NCI-H524 treated with DMSO at 0.1 percent for 48 hours (cell line): ENCODE results near the gene ST7.
"Not testable (repeated sequence)": the region's sequence is repeated elsewhere in the genome, so short reads cannot be mapped to it uniquely, and the experiment has no call there.

Experiments used
- DNase-seq: peaks from one replicate; lab custom pipeline; 2025; lab: John Stamatoyannopoulos, UW

Gene ST7

DNA sequence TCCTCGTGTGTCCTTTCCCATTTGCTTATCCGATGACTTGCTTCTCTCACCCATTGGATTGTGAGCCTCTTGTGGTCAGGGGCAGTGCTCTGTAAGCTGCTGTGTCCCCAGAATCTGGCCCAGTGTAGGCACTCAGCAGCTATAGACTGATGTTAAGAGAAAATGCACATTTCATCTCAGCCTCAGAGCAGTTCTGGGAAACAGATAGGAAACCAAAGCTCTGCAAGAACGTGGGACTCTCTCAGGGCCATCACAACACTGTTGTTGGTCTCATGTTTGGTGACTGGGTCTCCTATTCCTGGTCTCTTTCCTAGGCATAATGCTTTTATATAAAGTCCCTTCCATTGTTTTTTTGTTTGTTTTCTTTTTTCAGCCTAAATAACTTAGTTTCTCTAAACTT is 141.2 kb downstream of the ST7 start:
- no peak for DNase-seq

DNA sequence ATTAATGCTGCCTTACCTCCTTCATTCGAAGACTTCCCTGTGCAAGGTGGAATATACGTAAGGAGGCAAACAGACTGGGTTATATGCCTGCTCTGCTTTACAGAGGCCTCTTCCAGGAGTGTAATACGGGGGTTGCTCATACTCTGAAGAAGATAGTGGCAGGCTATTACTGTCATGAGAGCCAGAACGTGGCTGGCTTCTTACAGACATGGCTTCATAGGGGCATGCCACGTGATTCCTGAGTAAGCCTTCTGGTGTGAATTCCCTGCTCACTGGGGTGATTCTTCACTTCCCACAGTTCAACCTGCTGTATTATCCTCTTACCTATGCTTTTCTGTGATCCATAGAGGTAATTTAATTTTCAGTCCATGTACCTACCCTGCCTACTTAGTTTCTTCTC is 141.8 kb downstream of the ST7 start:
- DNase-seq = no peak

- DNase-seq = no peak
These were observed 143.0 kb downstream of the ST7 start for GRCh38 chr7:117096330-117096729.

DNA sequence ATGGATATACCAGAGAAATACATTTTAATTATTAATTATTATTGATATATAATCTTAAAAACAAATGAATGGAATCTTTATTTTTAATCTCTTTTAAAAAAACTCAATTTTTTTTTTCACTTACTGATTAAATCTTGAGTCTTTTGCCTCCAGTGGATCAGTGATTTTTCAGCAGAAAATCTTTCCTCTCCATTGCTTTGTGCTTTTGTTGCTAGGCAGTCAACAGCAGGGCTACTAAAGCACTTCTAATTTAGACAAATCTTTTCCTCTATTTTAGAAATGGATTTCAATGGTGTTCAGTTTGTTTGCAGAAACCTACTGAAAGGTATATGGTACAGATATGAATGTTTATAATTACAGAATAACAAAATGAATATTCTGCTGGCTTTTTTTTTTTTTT is 143.6 kb downstream of the ST7 start:
- DNase-seq = no peak

GRCh38 chr7:117097860-117098259 is 144.6 kb downstream of the ST7 start:
- no peak for DNase-seq

GRCh38 chr7:117098457-117098856 is 145.2 kb downstream of the ST7 start:
- no peak for DNase-seq

DNA sequence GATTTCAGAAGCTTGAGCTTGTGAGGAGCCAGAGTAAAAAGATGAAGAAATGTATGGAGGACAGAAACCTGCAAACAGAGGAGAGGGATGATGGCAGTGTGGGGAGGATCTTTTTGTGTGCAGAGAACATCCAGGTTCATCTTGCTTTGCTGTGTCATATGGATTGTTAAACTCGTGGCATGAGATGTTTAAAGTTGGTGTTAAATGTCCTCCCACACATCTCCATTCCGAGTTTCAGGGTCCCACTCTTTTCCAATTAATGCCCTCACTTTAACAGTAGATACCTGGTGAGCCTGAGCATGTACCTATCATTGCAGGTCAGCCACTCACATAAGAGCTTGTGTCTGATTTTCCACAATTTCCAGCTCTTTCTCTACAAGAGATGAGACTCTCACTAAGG is 147.7 kb downstream of the ST7 start:
- DNase-seq = no peak

DNA sequence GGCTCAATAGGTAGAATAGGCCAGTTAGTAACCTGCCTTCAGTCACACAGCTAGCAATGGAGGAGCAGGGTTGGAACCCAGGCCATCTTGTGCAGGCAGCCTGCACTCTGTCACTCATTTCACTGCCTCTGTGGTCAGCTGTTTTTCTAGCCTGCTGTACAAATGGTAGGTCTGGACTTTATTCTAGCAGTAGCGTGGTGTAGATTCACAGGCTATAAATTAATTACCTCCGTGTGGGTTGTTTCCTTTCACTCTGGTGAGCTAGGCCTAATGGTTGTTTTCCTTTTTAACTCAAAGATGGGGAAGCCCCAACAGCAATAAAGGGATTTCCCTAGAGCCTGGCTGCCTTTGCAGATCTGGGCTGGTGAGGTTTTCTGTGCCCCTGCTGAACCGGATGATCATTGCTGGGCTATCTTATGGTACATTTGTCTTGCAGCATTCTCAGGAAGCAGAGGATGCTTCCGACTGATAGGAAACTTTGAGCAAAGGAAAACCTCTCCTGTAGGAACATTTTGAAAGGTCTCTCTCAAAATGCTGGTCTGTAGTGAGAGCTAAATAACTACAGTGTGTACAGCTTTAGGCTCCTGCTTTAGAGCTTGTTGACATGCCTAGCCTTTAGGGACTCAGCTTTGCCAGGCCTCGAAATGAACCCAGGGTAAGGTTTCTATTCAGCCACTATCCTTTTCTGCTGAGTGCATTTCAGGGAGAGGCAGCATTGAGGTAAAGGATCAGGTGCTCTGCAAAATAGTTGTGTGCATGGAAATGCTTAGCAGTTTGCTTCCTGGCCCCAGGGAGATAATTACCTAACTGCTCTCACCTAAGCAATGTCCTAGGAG is 157.4 kb downstream of the ST7 start:
- DNase-seq = no peak

- DNase-seq = no peak
These were observed 158.2 kb downstream of the ST7 start for GRCh38 chr7:117111535-117111934.

DNA sequence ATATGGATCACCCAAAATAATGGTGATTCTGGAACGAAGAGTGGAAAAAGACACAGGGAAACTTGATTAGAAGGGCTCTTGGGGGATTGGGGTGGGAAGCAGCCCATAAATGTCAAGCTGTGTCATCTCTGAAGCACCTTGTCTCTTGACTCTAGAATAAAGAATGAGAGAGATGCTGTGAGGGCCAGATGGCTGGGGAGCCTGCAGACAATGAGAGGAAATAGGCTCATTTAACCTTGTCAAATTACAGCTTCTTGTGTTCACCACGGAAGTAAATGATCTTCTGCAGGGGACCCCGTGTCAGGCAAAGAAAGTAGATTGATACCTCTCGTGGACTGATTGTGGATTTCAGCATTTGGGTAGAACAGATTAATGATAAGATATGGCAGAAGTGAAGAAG is 159.3 kb downstream of the ST7 start:
- peak; percentile 88 for DNase-seq

GRCh38 chr7:117113871-117114270 is 160.6 kb downstream of the ST7 start:
- peak; percentile 86 for DNase-seq

GRCh38 chr7:117114272-117114671 is 161.0 kb downstream of the ST7 start:
- peak; percentile 88 for DNase-seq

DNA sequence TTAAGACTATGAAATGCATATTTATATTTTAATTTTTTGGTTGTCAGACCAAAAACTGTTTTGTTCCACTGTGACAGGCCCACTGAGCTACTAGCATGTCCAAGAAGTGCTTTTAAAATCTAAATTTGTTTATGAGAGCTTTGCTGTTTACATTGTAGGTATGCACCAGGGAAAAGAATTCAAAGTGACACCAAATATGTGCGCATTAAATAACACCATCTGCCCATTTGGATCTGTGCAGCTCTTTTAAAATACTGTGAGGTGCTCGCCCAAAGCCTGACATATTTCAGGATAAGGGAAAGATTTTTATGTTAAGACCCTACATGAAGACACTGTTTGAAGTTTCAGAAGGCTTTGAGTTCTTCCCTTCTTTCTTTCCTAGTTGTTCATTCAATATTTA is 162.9 kb downstream of the ST7 start:
- no peak for DNase-seq

DNA sequence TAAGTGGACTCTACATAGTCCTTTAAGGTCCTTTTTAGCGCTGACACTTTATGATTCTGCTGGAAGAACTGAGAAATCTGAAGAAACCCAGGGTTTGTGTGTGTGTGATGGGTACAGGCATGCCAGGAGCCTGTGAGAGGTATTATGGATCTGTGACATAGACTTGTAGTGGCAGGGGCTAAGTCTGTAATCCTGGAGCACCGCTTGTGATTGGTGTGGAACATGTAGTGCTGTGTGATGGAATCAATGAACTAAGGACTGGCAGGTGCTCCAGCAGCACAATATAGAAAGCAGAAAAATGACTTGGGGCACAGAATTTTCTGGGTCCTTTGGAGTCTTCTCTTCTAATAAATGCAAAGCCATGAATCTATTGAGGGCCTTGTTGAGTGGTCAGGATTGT is 163.9 kb downstream of the ST7 start:
- DNase-seq = no peak

DNA sequence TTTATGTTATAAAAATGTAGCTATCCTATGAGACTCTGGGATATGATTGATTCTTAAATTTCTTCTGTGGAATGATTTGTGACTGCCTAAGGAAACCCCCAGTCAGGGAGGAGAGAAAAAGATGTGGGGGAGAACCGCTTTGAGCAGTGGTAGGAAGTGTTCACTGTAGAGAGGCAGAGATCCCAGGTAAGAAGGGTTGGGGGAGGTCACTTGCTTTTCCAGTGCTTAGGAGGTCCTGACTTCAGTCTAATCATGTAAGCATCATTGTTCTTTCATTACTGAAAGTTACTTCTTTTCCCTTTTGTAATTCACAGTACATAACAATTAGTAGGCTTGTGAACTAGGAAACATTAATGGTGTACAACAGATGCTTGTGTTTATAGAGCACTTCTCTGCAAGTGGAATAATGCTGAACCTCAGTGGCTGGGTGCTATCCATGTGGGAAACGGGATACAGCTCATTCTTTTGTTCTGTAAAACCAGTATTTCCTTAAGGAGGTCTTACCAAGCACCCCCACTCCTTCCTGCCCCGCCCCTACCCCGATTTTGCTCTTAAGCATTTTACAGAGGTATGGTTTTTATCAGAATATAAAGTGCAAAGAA is 165.4 kb downstream of the ST7 start:
- DNase-seq = peak; percentile 22

- DNase-seq = no peak
These were observed 166.1 kb downstream of the ST7 start for GRCh38 chr7:117119192-117119924.

DNA sequence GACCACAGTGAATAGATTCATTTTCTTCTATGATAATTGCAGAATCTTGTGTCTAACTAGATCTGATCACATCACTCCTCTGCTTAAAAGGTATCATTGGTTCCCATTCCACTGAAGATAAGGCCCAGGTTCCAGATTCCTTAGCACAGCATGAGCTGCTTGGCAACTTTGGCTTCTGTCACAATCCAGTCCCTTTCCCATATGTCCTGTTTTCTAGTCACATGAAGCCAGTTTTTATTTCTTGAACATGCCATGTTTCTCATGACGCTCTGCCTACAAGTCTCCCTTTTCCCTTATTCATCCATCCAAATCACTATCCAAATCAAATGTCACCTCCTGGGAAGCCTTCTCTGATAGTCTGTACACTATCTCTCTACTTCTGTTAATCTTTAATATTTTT is 167.0 kb downstream of the ST7 start:
- DNase-seq = not testable (repeated sequence)

GRCh38 chr7:117122036-117122435 is 168.7 kb downstream of the ST7 start:
- DNase-seq = not testable (repeated sequence)

DNA sequence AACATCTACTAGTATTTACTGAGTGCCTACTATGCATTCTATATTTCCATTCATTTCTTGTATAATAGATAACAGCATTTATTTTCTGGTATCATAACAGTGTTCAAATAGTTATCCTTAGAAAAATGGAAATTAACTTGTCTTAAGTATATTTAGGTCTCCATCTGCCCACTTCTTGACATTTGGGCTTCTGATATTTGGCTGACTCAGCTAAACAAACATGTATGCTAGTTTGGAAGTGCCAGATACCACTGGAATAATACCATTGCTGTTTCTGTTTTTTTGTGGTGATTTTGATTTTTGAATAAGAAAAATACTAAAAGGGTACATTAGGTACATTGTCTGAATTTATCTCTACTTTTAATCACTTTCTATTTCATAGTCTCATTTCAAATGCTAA is 169.2 kb downstream of the ST7 start:
- DNase-seq = no peak

DNA sequence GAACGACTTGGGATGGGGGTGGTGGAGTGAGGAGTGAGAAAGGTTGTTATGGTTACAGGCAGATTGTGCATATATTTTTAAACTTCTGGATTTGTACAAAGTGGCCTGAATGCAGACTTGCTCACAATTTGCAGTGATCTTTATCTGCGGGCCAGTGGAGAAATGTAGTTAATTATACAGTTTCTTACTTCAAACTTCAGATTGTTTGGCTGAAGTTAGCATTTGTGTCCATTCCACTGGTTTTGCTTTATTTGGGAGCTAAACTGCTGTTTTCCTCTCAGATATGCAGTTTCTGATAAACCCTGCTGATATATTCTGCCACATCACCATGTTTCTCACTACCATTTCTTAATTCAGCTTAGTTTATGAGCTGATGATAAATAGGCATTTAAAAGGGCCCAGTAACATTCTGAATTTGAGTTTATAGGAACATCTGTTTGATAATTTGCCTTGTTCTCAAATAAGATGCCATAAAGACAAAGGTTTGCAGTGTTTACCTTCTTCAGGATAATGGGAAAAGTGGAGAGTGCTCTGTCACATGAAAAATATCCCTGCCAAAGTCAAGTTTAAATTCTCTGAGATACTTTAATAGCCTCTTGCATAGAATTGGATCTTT is 170.1 kb downstream of the ST7 start:
- DNase-seq = no peak

GRCh38 chr7:117124591-117125220 is 171.4 kb downstream of the ST7 start:
- DNase-seq = no peak

- no peak for DNase-seq
These were observed 173.4 kb downstream of the ST7 start for GRCh38 chr7:117126676-117127075.
